Gastroesophageal sphincter (tissue), 3 donors: ENCODE measurements around the gene DNAJB1.

ENCODE experiments used
- CTCF ChIP-seq, 4 experiments: fragments of 200-600 bp in 2 of 4; fragments of 450-650 bp in 2 of 4; sonication (generic) in 1 of 4; IDR thresholded peaks; one replicate each; pipeline ENCODE4 v1.5.1; 2017 to 2019; ENCODE audit warnings: antibody characterized with exemption in 4 of 4, mild to moderate bottlenecking in 2 of 4, moderate library complexity in 2 of 4
- POLR2A ChIP-seq, 2 donors: fragments of 450-650 bp; IDR thresholded peaks; one replicate each; pipeline ENCODE4 v1.6.1; 2017; ENCODE audit warnings: antibody characterized with exemption in 2 of 2, mild to moderate bottlenecking in 2 of 2, moderate library complexity in 1 of 2

DNA sequence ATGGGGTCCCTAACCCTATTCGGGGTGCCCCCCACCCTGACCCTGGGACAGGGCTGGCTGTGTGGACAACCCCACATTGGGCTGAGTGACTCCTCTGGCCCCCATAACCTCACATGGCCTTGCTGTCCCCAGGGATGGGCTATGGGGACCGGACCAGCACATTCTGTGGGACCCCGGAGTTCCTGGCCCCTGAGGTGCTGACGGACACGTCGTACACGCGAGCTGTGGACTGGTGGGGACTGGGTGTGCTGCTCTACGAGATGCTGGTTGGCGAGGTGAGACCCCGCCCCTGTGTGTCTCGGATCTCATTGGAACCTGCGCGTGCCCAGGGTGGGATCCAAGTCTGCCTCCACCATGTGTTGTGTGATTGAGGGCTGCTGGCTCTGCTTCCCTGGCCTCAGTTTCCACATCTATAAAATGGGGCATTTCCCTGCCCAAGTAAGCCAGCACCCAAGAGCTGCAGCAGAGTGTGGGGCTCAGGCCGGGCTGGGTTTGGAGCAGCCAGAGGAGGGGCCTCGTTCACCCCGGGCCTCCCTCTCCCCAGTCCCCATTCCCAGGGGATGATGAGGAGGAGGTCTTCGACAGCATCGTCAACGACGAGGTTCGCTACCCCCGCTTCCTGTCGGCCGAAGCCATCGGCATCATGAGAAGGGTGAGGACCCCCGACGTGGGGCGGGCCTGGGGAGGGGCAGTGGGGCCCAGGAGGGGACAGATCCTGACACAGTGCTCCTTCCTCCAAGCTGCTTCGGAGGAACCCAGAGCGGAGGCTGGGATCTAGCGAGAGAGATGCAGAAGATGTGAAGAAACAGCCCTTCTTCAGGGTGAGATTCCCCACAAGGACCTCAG lies 47.9 kb downstream of the DNAJB1 start:
- no peak for TF ChIP-seq POLR2A (IDR thresholded peaks at IDR 0.05)
- TF ChIP-seq CTCF (IDR thresholded peaks at IDR 0.05), result no peak
